ENCODE data around the gene C12orf60. TPM values are rescaled to one million over a fixed set of nuclear protein-coding genes. Genes with fewer than 3 reads are reported as not detected.

Gene C12orf60
- total and polyA plus RNA-seq, 8 donors, result 0.81 to 3.7 (median 2.7) TPM

- H3K36me3 ChIP-seq, result no peaks in the 10 kb centered on the region
- intact Hi-C loops (cut with DNase I), result no loop called here
- DNase-seq, result peak; percentile 87 to 95 (median 94)
These were observed 32.7 kb upstream of the C12orf60 start for GRCh38 chr12:14770496-14771461.

GRCh38 chr12:14771651-14772137 lies 31.8 kb upstream of the C12orf60 start:
- H3K27me3 ChIP-seq, result peaks cover 0 to 19% of the 10 kb centered on the region in 2 donors

More at GRCh38 chr12:14770496-14771461, 32.7 kb upstream of the C12orf60 start:
- peak; percentile 69 for ATAC-seq
- H3K27me3 ChIP-seq, result peaks cover 0 to 19% of the 10 kb centered on the region in 2 donors
- TF ChIP-seq CTCF (IDR thresholded peaks at IDR 0.05), result no peak
- H3K27ac ChIP-seq, result peak overlapping the region; percentile 95
- peak overlapping the region; percentile 66 to 79 for H3K4me3 ChIP-seq
- H3K9me3 ChIP-seq, result no peaks in the 10 kb centered on the region
- H3K4me1 ChIP-seq, result peaks cover 0 to 17% of the 10 kb centered on the region in 2 donors

GRCh38 chr12:14772946-14773345 lies 30.5 kb upstream of the C12orf60 start:
- DNase-seq (no peak), ATAC-seq (no peak)
- Histone ChIP-seq H3K27ac (no peak overlapping the region), H3K36me3 (no peaks in the 10 kb centered on the region), H3K4me3 (no peak overlapping the region), H3K9me3 (no peaks in the 10 kb centered on the region), H3K4me1 (peaks cover 0 to 24% of the 10 kb centered on the region in 2 donors), H3K27me3 (peaks cover 0 to 19% of the 10 kb centered on the region in 2 donors)
- intact Hi-C loops (cut with DNase I), result no loop called here
- no peak for TF ChIP-seq CTCF (IDR thresholded peaks at IDR 0.05)

More at GRCh38 chr12:14771651-14772137, 31.8 kb upstream of the C12orf60 start:
- peak overlapping the region in 1 of 2 donors; percentile 79 for H3K4me3 ChIP-seq
- no peaks in the 10 kb centered on the region for H3K36me3 ChIP-seq
- no peaks in the 10 kb centered on the region for H3K9me3 ChIP-seq
- H3K27ac ChIP-seq, result peak overlapping the region; percentile 95
- H3K4me1 ChIP-seq, result peaks cover 0 to 24% of the 10 kb centered on the region in 2 donors
- intact Hi-C loops (cut with DNase I), result no loop called here
- ATAC-seq, result no peak
- DNase-seq, result no peak
- TF ChIP-seq CTCF (IDR thresholded peaks at IDR 0.05), result no peak

GRCh38 chr12:14773685-14774073 lies 29.8 kb upstream of the C12orf60 start:
- H3K9me3 ChIP-seq, result no peaks in the 10 kb centered on the region
- no peaks in the 10 kb centered on the region for H3K36me3 ChIP-seq
- peaks cover 0 to 19% of the 10 kb centered on the region in 2 donors for H3K27me3 ChIP-seq
- DNase-seq (peak in 2 of 4 donors; percentile 45 to 68), ATAC-seq (peak; percentile 0)
- peaks cover 0 to 24% of the 10 kb centered on the region in 2 donors for H3K4me1 ChIP-seq
- TF ChIP-seq CTCF (IDR thresholded peaks at IDR 0.05), result no peak
- peak overlapping the region; percentile 63 to 76 for H3K4me3 ChIP-seq
- intact Hi-C loops (cut with DNase I), result no loop called here
- H3K27ac ChIP-seq, result peak overlapping the region; percentile 95 to 97
